Measurements from ENCODE around the gene DGKB.

DGKB gene

GRCh38 chr7:14839307-14839706 is 63.2 kb downstream of the DGKB start:
- H3K4me3 ChIP-seq (ENCODE audit: low read length), result no peak overlapping the region
- H3K27ac ChIP-seq (ENCODE audit: low read length), result no peak overlapping the region
- peaks cover 32% of the 10 kb centered on the region for H3K4me1 ChIP-seq (ENCODE audit: control insufficient read depth, low read depth, low read length)
- no peak overlapping the region for H3K9ac ChIP-seq (ENCODE audit: low read length)
- H3K36me3 ChIP-seq (ENCODE audit: control insufficient read depth, low read depth, low read length), result no peaks in the 10 kb centered on the region
- H3K9me3 ChIP-seq (ENCODE audit: control insufficient read depth, low read depth, low read length), result no peaks in the 10 kb centered on the region
- no peaks in the 10 kb centered on the region for H3K27me3 ChIP-seq (ENCODE audit: control insufficient read depth, insufficient read depth, low read length)

- Histone ChIP-seq H3K27ac (ENCODE audit: low read length) (no peak overlapping the region), H3K4me1 (ENCODE audit: control insufficient read depth, low read depth, low read length) (peaks cover 47% of the 10 kb centered on the region), H3K9me3 (ENCODE audit: control insufficient read depth, low read depth, low read length) (no peaks in the 10 kb centered on the region), H3K9ac (ENCODE audit: low read length) (no peak overlapping the region), H3K36me3 (ENCODE audit: control insufficient read depth, low read depth, low read length) (no peaks in the 10 kb centered on the region), H3K27me3 (ENCODE audit: control insufficient read depth, insufficient read depth, low read length) (no peaks in the 10 kb centered on the region), H3K4me3 (ENCODE audit: low read length) (peak overlapping the region; percentile 3)
Observed at GRCh38 chr7:14837216-14837615, 65.3 kb downstream of the DGKB start.

GRCh38 chr7:14836571-14837189 is 65.9 kb downstream of the DGKB start:
- Histone ChIP-seq H3K4me3 (ENCODE audit: low read length) (peak overlapping the region; percentile 3), H3K9ac (ENCODE audit: low read length) (no peak overlapping the region)

GRCh38 chr7:14836006-14836405 is 66.5 kb downstream of the DGKB start:
- no peak overlapping the region for H3K4me3 ChIP-seq (ENCODE audit: low read length)
- H3K9ac ChIP-seq (ENCODE audit: low read length), result no peak overlapping the region
- H3K27me3 ChIP-seq (ENCODE audit: control insufficient read depth, insufficient read depth, low read length), result no peaks in the 10 kb centered on the region
- H3K27ac ChIP-seq (ENCODE audit: low read length), result peak overlapping the region; percentile 2
- H3K9me3 ChIP-seq (ENCODE audit: control insufficient read depth, low read depth, low read length), result no peaks in the 10 kb centered on the region
- H3K4me1 ChIP-seq (ENCODE audit: control insufficient read depth, low read depth, low read length), result peaks cover 47% of the 10 kb centered on the region
- H3K36me3 ChIP-seq (ENCODE audit: control insufficient read depth, low read depth, low read length), result no peaks in the 10 kb centered on the region

More at GRCh38 chr7:14836571-14837189, 65.9 kb downstream of the DGKB start:
- Histone ChIP-seq H3K36me3 (ENCODE audit: control insufficient read depth, low read depth, low read length) (no peaks in the 10 kb centered on the region), H3K27me3 (ENCODE audit: control insufficient read depth, insufficient read depth, low read length) (no peaks in the 10 kb centered on the region), H3K4me1 (ENCODE audit: control insufficient read depth, low read depth, low read length) (peaks cover 47% of the 10 kb centered on the region), H3K9me3 (ENCODE audit: control insufficient read depth, low read depth, low read length) (no peaks in the 10 kb centered on the region), H3K27ac (ENCODE audit: low read length) (no peak overlapping the region)

- Histone ChIP-seq H3K4me1 (ENCODE audit: control insufficient read depth, low read depth, low read length) (peaks cover 47% of the 10 kb centered on the region), H3K9ac (ENCODE audit: low read length) (no peak overlapping the region), H3K4me3 (ENCODE audit: low read length) (no peak overlapping the region), H3K36me3 (ENCODE audit: control insufficient read depth, low read depth, low read length) (no peaks in the 10 kb centered on the region), H3K9me3 (ENCODE audit: control insufficient read depth, low read depth, low read length) (no peaks in the 10 kb centered on the region), H3K27me3 (ENCODE audit: control insufficient read depth, insufficient read depth, low read length) (no peaks in the 10 kb centered on the region), H3K27ac (ENCODE audit: low read length) (no peak overlapping the region)
Observed at GRCh38 chr7:14835384-14835783, 67.2 kb downstream of the DGKB start.

- no peaks in the 10 kb centered on the region for H3K36me3 ChIP-seq (ENCODE audit: control insufficient read depth, low read depth, low read length)
- H3K9me3 ChIP-seq (ENCODE audit: control insufficient read depth, low read depth, low read length), result no peaks in the 10 kb centered on the region
- no peak overlapping the region for H3K27ac ChIP-seq (ENCODE audit: low read length)
- no peak overlapping the region for H3K9ac ChIP-seq (ENCODE audit: low read length)
- H3K4me3 ChIP-seq (ENCODE audit: low read length), result no peak overlapping the region
- no peaks in the 10 kb centered on the region for H3K27me3 ChIP-seq (ENCODE audit: control insufficient read depth, insufficient read depth, low read length)
- peaks cover 47% of the 10 kb centered on the region for H3K4me1 ChIP-seq (ENCODE audit: control insufficient read depth, low read depth, low read length)
Observed at GRCh38 chr7:14834883-14835282, 67.7 kb downstream of the DGKB start.

- H3K36me3 ChIP-seq (ENCODE audit: control insufficient read depth, low read depth, low read length), result no peaks in the 10 kb centered on the region
- H3K27me3 ChIP-seq (ENCODE audit: control insufficient read depth, insufficient read depth, low read length), result no peaks in the 10 kb centered on the region
- H3K4me3 ChIP-seq (ENCODE audit: low read length), result no peak overlapping the region
- no peak overlapping the region for H3K27ac ChIP-seq (ENCODE audit: low read length)
- H3K9ac ChIP-seq (ENCODE audit: low read length), result no peak overlapping the region
- H3K4me1 ChIP-seq (ENCODE audit: control insufficient read depth, low read depth, low read length), result peaks cover 47% of the 10 kb centered on the region
- H3K9me3 ChIP-seq (ENCODE audit: control insufficient read depth, low read depth, low read length), result no peaks in the 10 kb centered on the region
Observed at GRCh38 chr7:14834456-14834855, 68.1 kb downstream of the DGKB start.

- no peaks in the 10 kb centered on the region for H3K27me3 ChIP-seq (ENCODE audit: control insufficient read depth, insufficient read depth, low read length)
- H3K9ac ChIP-seq (ENCODE audit: low read length), result no peak overlapping the region
- no peak overlapping the region for H3K4me3 ChIP-seq (ENCODE audit: low read length)
- peaks cover 47% of the 10 kb centered on the region for H3K4me1 ChIP-seq (ENCODE audit: control insufficient read depth, low read depth, low read length)
- no peaks in the 10 kb centered on the region for H3K36me3 ChIP-seq (ENCODE audit: control insufficient read depth, low read depth, low read length)
- H3K27ac ChIP-seq (ENCODE audit: low read length), result no peak overlapping the region
- no peaks in the 10 kb centered on the region for H3K9me3 ChIP-seq (ENCODE audit: control insufficient read depth, low read depth, low read length)
Observed at GRCh38 chr7:14833707-14834106, 68.8 kb downstream of the DGKB start.

GRCh38 chr7:14828053-14828452 is 74.5 kb downstream of the DGKB start:
- Histone ChIP-seq H3K36me3 (ENCODE audit: control insufficient read depth, low read depth, low read length) (no peaks in the 10 kb centered on the region), H3K27ac (ENCODE audit: low read length) (no peak overlapping the region), H3K9ac (ENCODE audit: low read length) (no peak overlapping the region), H3K4me3 (ENCODE audit: low read length) (no peak overlapping the region), H3K27me3 (ENCODE audit: control insufficient read depth, insufficient read depth, low read length) (no peaks in the 10 kb centered on the region), H3K4me1 (ENCODE audit: control insufficient read depth, low read depth, low read length) (peaks cover 5% of the 10 kb centered on the region), H3K9me3 (ENCODE audit: control insufficient read depth, low read depth, low read length) (no peaks in the 10 kb centered on the region)

- no peaks in the 10 kb centered on the region for H3K36me3 ChIP-seq (ENCODE audit: control insufficient read depth, low read depth, low read length)
- H3K9me3 ChIP-seq (ENCODE audit: control insufficient read depth, low read depth, low read length), result no peaks in the 10 kb centered on the region
- H3K27me3 ChIP-seq (ENCODE audit: control insufficient read depth, insufficient read depth, low read length), result no peaks in the 10 kb centered on the region
- no peak overlapping the region for H3K4me3 ChIP-seq (ENCODE audit: low read length)
- no peak overlapping the region for H3K27ac ChIP-seq (ENCODE audit: low read length)
- no peaks in the 10 kb centered on the region for H3K4me1 ChIP-seq (ENCODE audit: control insufficient read depth, low read depth, low read length)
- H3K9ac ChIP-seq (ENCODE audit: low read length), result no peak overlapping the region
Observed at GRCh38 chr7:14826426-14826825, 76.1 kb downstream of the DGKB start.

- Histone ChIP-seq H3K27me3 (ENCODE audit: control insufficient read depth, insufficient read depth, low read length) (no peaks in the 10 kb centered on the region), H3K9ac (ENCODE audit: low read length) (no peak overlapping the region), H3K4me3 (ENCODE audit: low read length) (no peak overlapping the region), H3K9me3 (ENCODE audit: control insufficient read depth, low read depth, low read length) (no peaks in the 10 kb centered on the region), H3K36me3 (ENCODE audit: control insufficient read depth, low read depth, low read length) (no peaks in the 10 kb centered on the region), H3K27ac (ENCODE audit: low read length) (no peak overlapping the region), H3K4me1 (ENCODE audit: control insufficient read depth, low read depth, low read length) (no peaks in the 10 kb centered on the region)
Observed at GRCh38 chr7:14825912-14826311, 76.6 kb downstream of the DGKB start.

- Histone ChIP-seq H3K27me3 (ENCODE audit: control insufficient read depth, insufficient read depth, low read length) (no peaks in the 10 kb centered on the region), H3K9ac (ENCODE audit: low read length) (no peak overlapping the region), H3K27ac (ENCODE audit: low read length) (no peak overlapping the region), H3K4me3 (ENCODE audit: low read length) (no peak overlapping the region), H3K9me3 (ENCODE audit: control insufficient read depth, low read depth, low read length) (no peaks in the 10 kb centered on the region), H3K4me1 (ENCODE audit: control insufficient read depth, low read depth, low read length) (no peaks in the 10 kb centered on the region), H3K36me3 (ENCODE audit: control insufficient read depth, low read depth, low read length) (no peaks in the 10 kb centered on the region)
Observed at GRCh38 chr7:14822481-14822854, 80.1 kb downstream of the DGKB start.
